ENCODE data around the gene NDFIP2. TPM values are rescaled to one million over a fixed set of nuclear protein-coding genes. Genes with fewer than 3 reads are reported as not detected.

Gene NDFIP2
- total RNA-seq, 2 donors from 2014 or later = 84.2 to 130 TPM

DNA sequence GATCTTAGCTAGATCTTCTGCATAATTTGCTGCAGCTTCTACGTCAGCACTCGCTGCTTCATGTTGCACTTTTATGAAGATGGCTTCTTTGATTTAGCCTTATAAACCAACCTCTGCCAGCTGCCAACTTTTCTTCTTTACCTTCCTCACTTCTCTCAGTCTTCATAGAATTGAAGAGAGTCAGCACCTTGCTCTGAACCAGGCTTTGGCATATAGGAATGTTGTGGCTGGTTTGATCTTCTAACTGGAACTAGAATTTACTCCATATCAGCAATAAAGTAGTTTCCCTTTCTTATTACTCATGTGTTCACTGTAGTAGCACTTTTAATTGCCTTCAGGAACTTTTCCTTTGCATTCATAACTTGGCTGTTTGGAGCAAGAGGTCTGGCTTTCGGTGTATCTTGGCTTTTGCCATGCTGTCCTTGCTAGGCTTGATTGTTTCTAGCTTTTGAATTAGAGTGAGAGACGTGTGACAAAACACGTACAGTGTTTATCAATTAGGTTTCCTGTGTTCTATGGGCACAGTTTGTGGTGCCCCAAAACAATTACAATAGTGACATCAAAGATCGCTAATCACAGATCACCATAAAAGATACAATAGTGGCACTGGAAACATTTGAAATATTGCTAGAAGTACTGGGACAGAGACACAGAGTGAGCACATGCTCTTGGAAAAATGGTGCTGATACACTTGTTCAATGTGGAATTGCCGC is 50.7 kb downstream of the NDFIP2 start:
- Histone ChIP-seq H3K36me3 (no peaks in the 10 kb centered on the region), H3K9ac (ENCODE audit: low read depth in 2 of 2, low read length in 2 of 2) (no peak overlapping the region), H3K9me3 (no peaks in the 10 kb centered on the region), H3K4me3 (no peak overlapping the region), H3K27ac (no peak overlapping the region), H3K4me1 (no peaks in the 10 kb centered on the region), H3K27me3 (no peaks in the 10 kb centered on the region)
- intact Hi-C loops (cut with DNase I) = no loop called here
- TF ChIP-seq, protein P1, sequence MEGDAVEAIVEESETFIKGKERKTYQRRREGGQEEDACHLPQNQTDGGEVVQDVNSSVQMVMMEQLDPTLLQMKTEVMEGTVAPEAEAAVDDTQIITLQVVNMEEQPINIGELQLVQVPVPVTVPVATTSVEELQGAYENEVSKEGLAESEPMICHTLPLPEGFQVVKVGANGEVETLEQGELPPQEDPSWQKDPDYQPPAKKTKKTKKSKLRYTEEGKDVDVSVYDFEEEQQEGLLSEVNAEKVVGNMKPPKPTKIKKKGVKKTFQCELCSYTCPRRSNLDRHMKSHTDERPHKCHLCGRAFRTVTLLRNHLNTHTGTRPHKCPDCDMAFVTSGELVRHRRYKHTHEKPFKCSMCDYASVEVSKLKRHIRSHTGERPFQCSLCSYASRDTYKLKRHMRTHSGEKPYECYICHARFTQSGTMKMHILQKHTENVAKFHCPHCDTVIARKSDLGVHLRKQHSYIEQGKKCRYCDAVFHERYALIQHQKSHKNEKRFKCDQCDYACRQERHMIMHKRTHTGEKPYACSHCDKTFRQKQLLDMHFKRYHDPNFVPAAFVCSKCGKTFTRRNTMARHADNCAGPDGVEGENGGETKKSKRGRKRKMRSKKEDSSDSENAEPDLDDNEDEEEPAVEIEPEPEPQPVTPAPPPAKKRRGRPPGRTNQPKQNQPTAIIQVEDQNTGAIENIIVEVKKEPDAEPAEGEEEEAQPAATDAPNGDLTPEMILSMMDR (IDR thresholded peaks at IDR 0.05) = no peak
- DNase-seq = no peak

DNA sequence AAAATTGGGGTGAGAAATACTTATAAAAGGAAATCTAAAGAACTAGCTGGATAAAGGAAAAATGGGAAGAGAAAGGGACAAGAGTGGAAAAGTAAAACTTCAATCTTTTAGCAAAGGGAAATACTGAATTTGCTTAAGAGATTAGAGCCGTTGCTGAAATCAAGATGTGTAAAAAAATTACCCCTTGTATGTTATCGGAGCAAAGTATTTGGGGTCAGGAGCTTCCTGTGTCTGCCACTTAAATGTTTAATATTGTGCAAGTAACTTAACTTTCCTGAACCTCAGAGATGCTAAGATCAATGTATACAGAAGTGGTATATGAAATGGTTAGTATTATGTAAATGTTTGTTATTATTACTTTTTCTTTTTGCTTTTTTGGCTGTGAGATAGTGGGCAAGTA is 51.6 kb downstream of the NDFIP2 start:
- H3K27ac ChIP-seq = no peak overlapping the region
- no peaks in the 10 kb centered on the region for H3K9me3 ChIP-seq
- DNase-seq = no peak
- intact Hi-C loops (cut with DNase I) = no loop called here
- no peaks in the 10 kb centered on the region for H3K36me3 ChIP-seq
- no peaks in the 10 kb centered on the region for H3K4me1 ChIP-seq
- TF ChIP-seq, protein P1 (IDR thresholded peaks at IDR 0.05) = no peak
- H3K4me3 ChIP-seq = no peak overlapping the region
- H3K9ac ChIP-seq (ENCODE audit: low read depth in 2 of 2, low read length in 2 of 2) = no peak overlapping the region
- no peaks in the 10 kb centered on the region for H3K27me3 ChIP-seq

DNA sequence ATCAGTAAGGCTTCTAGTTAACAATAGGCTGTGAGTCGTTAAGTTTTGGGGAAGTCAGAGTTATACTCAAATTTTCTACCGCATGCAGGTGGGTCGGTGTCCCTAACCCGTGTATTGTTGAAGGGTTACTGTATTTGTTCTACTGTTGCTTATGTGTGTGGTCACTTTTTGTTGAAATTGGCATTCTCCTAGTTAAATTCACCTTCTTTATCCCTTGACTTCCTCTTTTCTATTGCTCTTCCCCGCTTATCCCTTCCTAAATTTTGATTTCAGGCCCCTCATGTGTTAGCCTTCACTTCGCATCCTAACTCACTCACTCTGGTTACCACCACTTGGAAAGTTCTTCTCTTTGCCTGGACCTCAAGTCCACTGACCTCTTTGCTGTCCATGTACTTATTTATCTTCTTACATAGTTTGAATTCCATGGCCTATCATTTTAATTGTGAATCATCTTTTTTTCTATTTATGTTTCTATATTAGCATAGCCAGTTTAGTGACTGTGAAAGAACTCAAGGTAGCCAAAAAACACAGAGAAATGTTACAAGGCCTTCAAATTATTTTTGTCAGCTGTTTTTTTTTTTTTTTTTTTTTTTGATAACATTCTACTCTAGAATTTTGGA is 52.9 kb downstream of the NDFIP2 start:
- intact Hi-C loops (cut with DNase I) = no loop called here
- no peaks in the 10 kb centered on the region for H3K9me3 ChIP-seq
- no peak overlapping the region for H3K4me3 ChIP-seq
- no peak for DNase-seq
- no peaks in the 10 kb centered on the region for H3K36me3 ChIP-seq
- H3K27me3 ChIP-seq = no peaks in the 10 kb centered on the region
- TF ChIP-seq, protein P1 (IDR thresholded peaks at IDR 0.05) = no peak
- no peak overlapping the region for H3K27ac ChIP-seq
- no peaks in the 10 kb centered on the region for H3K4me1 ChIP-seq
- H3K9ac ChIP-seq (ENCODE audit: low read depth in 2 of 2, low read length in 2 of 2) = no peak overlapping the region

DNA sequence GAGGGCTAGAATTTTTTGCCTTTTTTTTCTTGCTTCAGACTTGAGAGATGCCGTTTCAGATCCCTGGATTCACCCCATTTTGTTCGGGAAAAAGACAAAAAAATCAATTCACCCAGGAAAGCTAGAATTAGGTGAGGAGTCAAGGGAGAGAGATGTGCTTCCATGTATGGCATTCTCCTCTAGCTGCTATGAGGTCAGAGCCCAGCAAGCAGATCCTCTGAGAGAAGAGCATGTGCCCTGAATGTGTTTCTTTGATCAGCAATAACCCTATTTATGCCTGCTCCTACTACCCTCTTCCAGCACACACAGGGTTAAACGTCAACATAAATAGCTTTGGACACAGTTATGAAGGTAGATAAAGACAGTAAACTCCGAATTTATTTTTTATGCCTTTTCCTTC is 53.6 kb downstream of the NDFIP2 start:
- no peaks in the 10 kb centered on the region for H3K9me3 ChIP-seq
- DNase-seq = no peak
- no peak overlapping the region for H3K9ac ChIP-seq (ENCODE audit: low read depth in 2 of 2, low read length in 2 of 2)
- H3K4me1 ChIP-seq = no peaks in the 10 kb centered on the region
- intact Hi-C loops (cut with DNase I) = no loop called here
- no peak overlapping the region for H3K27ac ChIP-seq
- H3K36me3 ChIP-seq = no peaks in the 10 kb centered on the region
- H3K4me3 ChIP-seq = no peak overlapping the region
- H3K27me3 ChIP-seq = no peaks in the 10 kb centered on the region
- TF ChIP-seq, protein P1 (IDR thresholded peaks at IDR 0.05) = no peak

DNA sequence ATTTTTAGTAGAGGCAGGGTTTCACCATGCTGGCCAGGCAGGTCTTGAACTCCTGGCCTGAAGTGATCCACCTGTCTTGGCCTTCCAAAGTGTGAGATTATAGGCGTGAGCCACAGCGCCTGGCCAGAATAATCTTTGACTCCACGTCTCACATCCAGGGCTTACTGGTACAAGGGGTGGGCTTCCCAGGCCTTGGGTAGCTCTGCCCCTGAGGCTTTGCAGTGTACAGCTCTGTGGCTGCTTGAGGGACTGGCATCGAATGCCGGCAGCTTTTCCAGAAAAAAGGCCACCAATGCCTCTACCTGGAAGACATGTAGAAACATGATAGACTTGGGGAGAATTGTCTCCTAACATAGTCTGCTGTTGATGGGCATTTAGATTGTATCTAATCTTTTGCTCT is 57.8 kb downstream of the NDFIP2 start:
- Histone ChIP-seq H3K27ac (no peak overlapping the region), H3K36me3 (no peaks in the 10 kb centered on the region), H3K9ac (ENCODE audit: low read depth in 2 of 2, low read length in 2 of 2) (no peak overlapping the region), H3K9me3 (no peaks in the 10 kb centered on the region), H3K27me3 (no peaks in the 10 kb centered on the region), H3K4me3 (no peak overlapping the region), H3K4me1 (no peaks in the 10 kb centered on the region)
- no peak for DNase-seq
- TF ChIP-seq, protein P1 (IDR thresholded peaks at IDR 0.05) = no peak
- intact Hi-C loops (cut with DNase I) = loop anchor here (2.0 kb wide), 1 partner anchor 116 kb away; no protein-coding TSS in a partner anchor
